GM12878 (cell line): ENCODE measurements around the gene SLC39A2. TPM values are rescaled to one million over a fixed set of nuclear protein-coding genes. Genes with fewer than 3 reads are reported as not detected.
"Not testable (repeated sequence)": the region's sequence is repeated elsewhere in the genome, so short reads cannot be mapped to it uniquely, and the experiment has no call there.

Experiments
- ATAC-seq: fragments of 200-7000 bp; cut with Tn5 transposase; 3 replicates; pipeline ENCODE4 v1.9.1; 2020; ENCODE audit warnings: mild to moderate bottlenecking, moderate library complexity
- BruUV-seq: library from RNA; stranded (reverse); fragments of 400-500 nt; replicated peaks from 2 replicates; lab custom pipeline; 2021; lab: Mats Ljungman, UMichigan
- CTCF ChIA-PET: fragments of 300-600 bp; sonication (Branson Sonifier 250); formaldehyde crosslinking; extraction: SDS; loops from one replicate; lab custom pipeline; 2021; ENCODE audit warnings: inconsistent platforms; lab: Yijun Ruan, JAX
- POLR2A ChIA-PET: fragments of 350-600 bp; formaldehyde crosslinking; extraction: SDS; loops from one replicate; lab custom pipeline; 2021; ENCODE audit warnings: inconsistent platforms; lab: Charles Lee
- RAD21 ChIA-PET: fragments of 300-600 bp; sonication (Branson Sonifier 250); formaldehyde crosslinking; loops from one replicate; lab custom pipeline; 2023; ENCODE audit warnings: antibody characterized with exemption; ENCODE audit not compliant: unreplicated experiment; lab: Charles Lee
- SMC1A ChIA-PET: fragments of 300-600 bp; sonication (Branson Sonifier 250); formaldehyde crosslinking; loops from one replicate; lab custom pipeline; 2023; ENCODE audit not compliant: unreplicated experiment, uncharacterized antibody; lab: Charles Lee
- DNase-seq: peaks from one replicate; pipeline ENCODE4 v3.0.0-alpha.2; 2011; ENCODE audit warnings: low read depth, low spot score
- FAIRE-seq: peaks from 3 replicates; lab custom pipeline; 2011; peaks lifted over from hg19 to GRCh38; lab: Jason Lieb, UNC
- H2AFZ ChIP-seq: 2 replicates; pipeline ENCODE4 v1.6.0; 2011; ENCODE audit warnings: low read depth, low read length, control low read depth; ENCODE audit not compliant: control insufficient read depth
- H3K27ac ChIP-seq: 2 replicates; pipeline ENCODE4 v1.5.1; 2011; ENCODE audit warnings: control low read depth; ENCODE audit not compliant: control insufficient read depth, insufficient read depth
- H3K27me3 ChIP-seq, 2 experiments: replicated peaks in 1 of 2; 2 replicates each; pipeline versions ENCODE4 v1.6.0 to v1.6.1; 2011; ENCODE audit warnings: low read length in 1 of 2; ENCODE audit not compliant: control insufficient read depth in 2 of 2, insufficient read depth in 2 of 2
- H3K36me3 ChIP-seq, 2 experiments: 2 replicates each; pipeline ENCODE4 v1.5.1; 2011; ENCODE audit warnings: low read length in 1 of 2; ENCODE audit not compliant: control insufficient read depth in 2 of 2, insufficient read depth in 2 of 2
- H3K4me1 ChIP-seq: 2 replicates; pipeline ENCODE4 v1.6.1; 2011; ENCODE audit warnings: mild to moderate bottlenecking, low read length, moderate library complexity, mixed read lengths; ENCODE audit not compliant: control insufficient read depth, insufficient read depth
- H3K4me2 ChIP-seq: 2 replicates; pipeline ENCODE4 v1.6.0; 2011; ENCODE audit warnings: control low read depth; ENCODE audit not compliant: control insufficient read depth, insufficient read depth
- H3K4me3 ChIP-seq: fragments of 200-600 bp; sonication (generic); 2 replicates; pipeline ENCODE4 v1.5.1; 2016
- H3K79me2 ChIP-seq: 2 replicates; pipeline ENCODE4 v1.6.0; 2011; ENCODE audit warnings: low read length; ENCODE audit not compliant: control insufficient read depth, insufficient read depth
- H3K9ac ChIP-seq: 2 replicates; pipeline ENCODE4 v1.8.0; 2011; ENCODE audit warnings: low read length, control low read depth, mixed read lengths; ENCODE audit not compliant: control insufficient read depth, insufficient read depth
- H3K9me3 ChIP-seq: replicated peaks from 3 replicates; pipeline ENCODE4 v1.5.1; 2011; ENCODE audit warnings: mild to moderate bottlenecking, low read length; ENCODE audit not compliant: control insufficient read depth, insufficient read depth
- H4K20me1 ChIP-seq: 2 replicates; pipeline ENCODE4 v1.6.0; 2011; ENCODE audit not compliant: control insufficient read depth, insufficient read depth
- IKZF1 ChIP-seq: fragments of 450-650 bp; conservative IDR thresholded peaks from 2 replicates; pipeline ENCODE4 v1.6.1; 2017; ENCODE audit warnings: antibody characterized with exemption, mild to moderate bottlenecking
- MTA2 ChIP-seq: fragments of 450-650 bp; IDR thresholded peaks from 2 replicates; pipeline ENCODE4 v1.6.1; 2016; ENCODE audit warnings: low read depth, mild to moderate bottlenecking, moderate library complexity
- YY1 ChIP-seq: IDR thresholded peaks from 2 replicates; pipeline ENCODE4 v1.6.1; 2011; ENCODE audit warnings: low read depth, mild to moderate bottlenecking, low read length
- WGBS: methylation state at CpG from one replicate; pipeline ENCODE4 v1.1.6; 2016; ENCODE audit warnings: low lambda C conversion rate; ENCODE audit not compliant: insufficient replicate concordance, insufficient coverage; ENCODE audit errors: missing lambda C conversion rate; 5-methylcytosine and 5-hydroxymethylcytosine counted together
- in situ Hi-C: fragments of 300-500 bp; cut with MboI; formaldehyde crosslinking; loops from 9 replicates; pipeline ENCODE4 v1.14.3; 2018; ENCODE audit warnings: mixed read lengths
- intact Hi-C: fragments of 100-400 bp; cut with micrococcal nuclease; formaldehyde crosslinking; loops from one replicate; pipeline ENCODE4 v1.14.2; 2022; ENCODE audit not compliant: unreplicated experiment
- polyA plus RNA-seq, 11 experiments: library from polyadenylated mRNA; depleted of rRNA in 4 of 11; unstranded in 6 of 11; stranded (reverse) in 5 of 11; fragments of >200 nt; fragmentation: Nextera tagmentation in 4 of 11; fragmentation: Illumina TruSeq in 1 of 11; extraction: Ambion mirVana in 4 of 11; extraction: Trizol in 1 of 11; gene quantifications; 1 replicate in 1 of 11; 2 replicates in 10 of 11; pipeline versions ENCODE4 v1.2.1 to v1.2.3, GENCODE V29; 2011 to 2016; ENCODE audit warnings: inconsistent platforms in 2 of 11, missing spikeins in 2 of 11, low read depth in 1 of 11
- total RNA-seq, 4 experiments: library from RNA; depleted of rRNA in 3 of 4; stranded (reverse); fragments of >200 nt in 3 of 4; fragmentation: Illumina TruSeq in 1 of 4; extraction: Trizol in 1 of 4; gene quantifications; 2 replicates each; pipeline versions ENCODE4 v1.2.1 to v1.2.3, GENCODE V29; 2013 to 2021
- TF ChIP-seq, protein P1 (sequence below): fragments of 450-650 bp; IDR thresholded peaks from 2 replicates; pipeline ENCODE4 v1.6.1; 2018; ENCODE audit warnings: mild to moderate bottlenecking, low read depth, moderate library complexity; ENCODE audit not compliant: partially characterized antibody
- TF ChIP-seq, protein P2 (sequence below), 3 experiments: IDR thresholded peaks in 2 of 3; conservative IDR thresholded peaks in 1 of 3; 2 replicates each; pipeline ENCODE4 v1.5.1; 2011; ENCODE audit warnings: low read depth in 3 of 3, low read length in 3 of 3, mild to moderate bottlenecking in 3 of 3, control low read depth in 2 of 3, moderate library complexity in 2 of 3, inconsistent platforms in 1 of 3, mixed read lengths in 1 of 3; ENCODE audit not compliant: control insufficient read depth in 2 of 3, insufficient read depth in 1 of 3; ENCODE audit errors: extremely low read depth in 1 of 3

Gene SLC39A2
- total and polyA plus RNA-seq, 10 of the 15 experiments (the other 5 are each of a cell fraction or from before 2014, with no cell fraction given) = 0.06 to 0.14 (median 0.11) TPM; not detected in 6

DNA sequence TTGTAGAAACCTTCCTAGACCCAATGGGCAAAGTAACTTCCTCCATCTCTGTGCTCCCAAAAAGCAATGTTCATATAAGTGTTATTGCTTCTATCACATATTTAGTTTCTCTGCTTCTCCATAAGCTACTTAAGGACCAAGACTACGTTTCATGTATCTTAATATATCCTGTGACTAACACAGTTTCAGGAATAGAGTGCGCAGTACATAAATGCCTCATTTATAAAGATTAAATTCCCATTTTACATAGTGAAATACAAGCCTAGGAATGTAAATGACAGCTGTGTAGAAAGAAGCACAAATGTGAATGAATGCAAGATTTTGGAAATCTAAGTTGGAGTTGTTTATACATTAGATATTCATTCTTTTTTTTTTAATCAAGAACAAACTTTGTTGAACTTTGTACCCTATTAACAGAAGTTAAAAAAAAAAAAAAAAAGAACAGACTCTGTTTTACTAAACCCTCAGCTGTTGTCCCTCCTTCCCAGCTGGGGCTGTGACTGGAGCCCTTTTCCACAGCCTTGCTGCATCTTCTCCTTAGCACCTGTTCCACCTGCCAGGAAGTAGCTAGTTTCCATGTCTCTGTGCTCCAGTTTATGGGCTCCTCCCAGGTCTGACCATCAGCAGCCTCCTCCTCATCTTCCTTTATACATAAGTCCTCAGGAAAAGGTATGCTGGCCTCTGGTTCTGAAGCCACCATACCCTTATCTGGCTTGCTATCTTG, 16.3 kb upstream of the SLC39A2 start (continued):
- TF ChIP-seq, protein P1, sequence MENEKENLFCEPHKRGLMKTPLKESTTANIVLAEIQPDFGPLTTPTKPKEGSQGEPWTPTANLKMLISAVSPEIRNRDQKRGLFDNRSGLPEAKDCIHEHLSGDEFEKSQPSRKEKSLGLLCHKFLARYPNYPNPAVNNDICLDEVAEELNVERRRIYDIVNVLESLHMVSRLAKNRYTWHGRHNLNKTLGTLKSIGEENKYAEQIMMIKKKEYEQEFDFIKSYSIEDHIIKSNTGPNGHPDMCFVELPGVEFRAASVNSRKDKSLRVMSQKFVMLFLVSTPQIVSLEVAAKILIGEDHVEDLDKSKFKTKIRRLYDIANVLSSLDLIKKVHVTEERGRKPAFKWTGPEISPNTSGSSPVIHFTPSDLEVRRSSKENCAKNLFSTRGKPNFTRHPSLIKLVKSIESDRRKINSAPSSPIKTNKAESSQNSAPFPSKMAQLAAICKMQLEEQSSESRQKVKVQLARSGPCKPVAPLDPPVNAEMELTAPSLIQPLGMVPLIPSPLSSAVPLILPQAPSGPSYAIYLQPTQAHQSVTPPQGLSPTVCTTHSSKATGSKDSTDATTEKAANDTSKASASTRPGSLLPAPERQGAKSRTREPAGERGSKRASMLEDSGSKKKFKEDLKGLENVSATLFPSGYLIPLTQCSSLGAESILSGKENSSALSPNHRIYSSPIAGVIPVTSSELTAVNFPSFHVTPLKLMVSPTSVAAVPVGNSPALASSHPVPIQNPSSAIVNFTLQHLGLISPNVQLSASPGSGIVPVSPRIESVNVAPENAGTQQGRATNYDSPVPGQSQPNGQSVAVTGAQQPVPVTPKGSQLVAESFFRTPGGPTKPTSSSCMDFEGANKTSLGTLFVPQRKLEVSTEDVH = no peak
- no peak for TF ChIP-seq MTA2
- no peak for TF ChIP-seq IKZF1
- TF ChIP-seq, protein P2, sequence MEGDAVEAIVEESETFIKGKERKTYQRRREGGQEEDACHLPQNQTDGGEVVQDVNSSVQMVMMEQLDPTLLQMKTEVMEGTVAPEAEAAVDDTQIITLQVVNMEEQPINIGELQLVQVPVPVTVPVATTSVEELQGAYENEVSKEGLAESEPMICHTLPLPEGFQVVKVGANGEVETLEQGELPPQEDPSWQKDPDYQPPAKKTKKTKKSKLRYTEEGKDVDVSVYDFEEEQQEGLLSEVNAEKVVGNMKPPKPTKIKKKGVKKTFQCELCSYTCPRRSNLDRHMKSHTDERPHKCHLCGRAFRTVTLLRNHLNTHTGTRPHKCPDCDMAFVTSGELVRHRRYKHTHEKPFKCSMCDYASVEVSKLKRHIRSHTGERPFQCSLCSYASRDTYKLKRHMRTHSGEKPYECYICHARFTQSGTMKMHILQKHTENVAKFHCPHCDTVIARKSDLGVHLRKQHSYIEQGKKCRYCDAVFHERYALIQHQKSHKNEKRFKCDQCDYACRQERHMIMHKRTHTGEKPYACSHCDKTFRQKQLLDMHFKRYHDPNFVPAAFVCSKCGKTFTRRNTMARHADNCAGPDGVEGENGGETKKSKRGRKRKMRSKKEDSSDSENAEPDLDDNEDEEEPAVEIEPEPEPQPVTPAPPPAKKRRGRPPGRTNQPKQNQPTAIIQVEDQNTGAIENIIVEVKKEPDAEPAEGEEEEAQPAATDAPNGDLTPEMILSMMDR (IDR thresholded peaks at IDR 0.05 in 2 of 3, conservative IDR thresholded peaks at IDR 0.05 in 1 of 3; ENCODE audit: control insufficient read depth in 2 of 3, extremely low read depth in 1 of 3, insufficient read depth in 1 of 3, low read depth in 3 of 3, low read length in 3 of 3) = no peak
- no peak for TF ChIP-seq YY1

DNA sequence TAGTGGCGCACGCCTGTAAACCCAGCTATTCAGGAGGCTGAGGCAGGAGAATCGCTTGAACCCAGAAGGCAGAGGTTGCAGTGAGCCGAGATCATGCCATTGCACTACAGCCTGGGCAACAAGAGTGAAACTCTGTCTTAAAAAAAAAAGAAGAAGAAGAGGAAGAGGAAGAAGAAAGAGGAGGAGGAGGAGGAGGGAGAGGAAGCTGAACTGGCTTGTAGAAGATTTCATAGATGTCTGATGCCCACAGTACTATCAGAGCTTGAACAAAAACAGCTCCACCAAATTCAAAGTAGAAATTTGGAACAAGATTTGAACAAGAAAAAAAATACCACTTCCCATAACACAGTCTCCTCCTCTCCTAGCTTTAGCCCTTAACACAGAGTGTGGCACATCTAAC, 13.4 kb upstream of the SLC39A2 start:
- intact Hi-C loops, FAIRE-seq, H3K9ac ChIP-seq, SMC1A ChIA-PET, DNase-seq, H3K4me2 ChIP-seq, ATAC-seq, RAD21 ChIA-PET, H3K27ac ChIP-seq, H2AFZ ChIP-seq, H3K9me3 ChIP-seq, H3K27me3 ChIP-seq, H3K4me1 ChIP-seq, in situ Hi-C loops, POLR2A ChIA-PET, H3K36me3 ChIP-seq, H4K20me1 ChIP-seq, H3K79me2 ChIP-seq, H3K4me3 ChIP-seq, BruUV-seq: not testable (repeated sequence)
- 69% methylated on average over 4 of the region's 4 CpGs for WGBS
- CTCF ChIA-PET = interaction anchor here (0.9 to 1.2 kb wide), 2 partner anchors 14 to 20 kb away, joined by 3 to 5 read pairs; no protein-coding TSS in a partner anchor
